ENCODE measurements around the gene IFNA8.
"Not testable (repeated sequence)": the region's sequence is repeated elsewhere in the genome, so short reads cannot be mapped to it uniquely, and the experiment has no call there.

Gene IFNA8

GRCh38 chr9:21429191-21429590 lies 20.3 kb downstream of the IFNA8 start:
- no peak for DNase-seq

GRCh38 chr9:21432672-21433425 lies 23.9 kb downstream of the IFNA8 start:
- DNase-seq, result no peak

GRCh38 chr9:21434202-21435014 lies 25.5 kb downstream of the IFNA8 start:
- no peak for DNase-seq

- not testable (repeated sequence) for DNase-seq
Observed at GRCh38 chr9:21435015-21435383, 26.1 kb downstream of the IFNA8 start.

GRCh38 chr9:21440139-21440538 lies 31.2 kb downstream of the IFNA8 start, which contains the start of gene IFNA1:
Gene IFNA1 (plus strand): TSS chr9:21440439. CDS start chr9:21440508, 69 bp downstream.
- DNase-seq, result no peak

GRCh38 chr9:21443849-21444625 lies 35.1 kb downstream of the IFNA8 start:
- no peak for DNase-seq

GRCh38 chr9:21449312-21449711 lies 40.4 kb downstream of the IFNA8 start:
- DNase-seq, result not testable (repeated sequence)

- DNase-seq, result no peak
Observed at GRCh38 chr9:21450733-21451394, 41.9 kb downstream of the IFNA8 start.

GRCh38 chr9:21452681-21453080 lies 43.8 kb downstream of the IFNA8 start:
- no peak for DNase-seq

GRCh38 chr9:21454149-21454548 lies 45.2 kb downstream of the IFNA8 start:
- DNase-seq, result no peak

- no peak for DNase-seq
Observed at GRCh38 chr9:21455320-21455719, 46.4 kb downstream of the IFNA8 start.

Measured in NCI-H524 treated with DMSO at 0.1 percent for 48 hours (cell line).